ENCODE measurements around the gene DBP.

DBP gene

GRCh38 chr19:48606463-48607358 is 30.5 kb downstream of the DBP start, which contains the start of gene SPACA4:
Gene SPACA4 (plus strand): TSS chr19:48606742. CDS start chr19:48606979, 237 bp downstream.
- no peak for DNase-seq

GRCh38 chr19:48603850-48604249 is 33.3 kb downstream of the DBP start:
- no peak for DNase-seq

GRCh38 chr19:48603449-48603848 is 33.7 kb downstream of the DBP start:
- DNase-seq = no peak

- no peak for DNase-seq
Observed at GRCh38 chr19:48603001-48603400, 34.2 kb downstream of the DBP start.

GRCh38 chr19:48600679-48601417 is 36.3 kb downstream of the DBP start:
- no peak for DNase-seq

GRCh38 chr19:48598996-48599700 is 38.0 kb downstream of the DBP start:
- no peak for DNase-seq

GRCh38 chr19:48596679-48597465 is 40.3 kb downstream of the DBP start:
- no peak for DNase-seq

- no peak for DNase-seq
Observed at GRCh38 chr19:48596237-48596636, 40.9 kb downstream of the DBP start.

- no peak for DNase-seq
Observed at GRCh38 chr19:48595833-48596232, 41.3 kb downstream of the DBP start.

GRCh38 chr19:48595171-48595570 is 42.0 kb downstream of the DBP start:
- DNase-seq = no peak

GRCh38 chr19:48591021-48591420 is 46.2 kb downstream of the DBP start:
- DNase-seq = no peak

- DNase-seq = peak; percentile 56 to 91
Observed at GRCh38 chr19:48588670-48589401, 48.3 kb downstream of the DBP start.

GRCh38 chr19:48587387-48587786 is 49.8 kb downstream of the DBP start:
- DNase-seq = no peak

GRCh38 chr19:48582168-48582567 is 55.0 kb downstream of the DBP start:
- no peak for DNase-seq
